GM12872 (cell line): Measurements from ENCODE around the gene ACSM6.

Source experiments
- TF ChIP-seq, protein P1 (sequence below): IDR thresholded peaks from 3 replicates; pipeline ENCODE4 v1.5.1; 2011; ENCODE audit warnings: low read depth, mild to moderate bottlenecking, low read length, moderate library complexity; ENCODE audit not compliant: insufficient read depth

The ACSM6 gene, protein sequence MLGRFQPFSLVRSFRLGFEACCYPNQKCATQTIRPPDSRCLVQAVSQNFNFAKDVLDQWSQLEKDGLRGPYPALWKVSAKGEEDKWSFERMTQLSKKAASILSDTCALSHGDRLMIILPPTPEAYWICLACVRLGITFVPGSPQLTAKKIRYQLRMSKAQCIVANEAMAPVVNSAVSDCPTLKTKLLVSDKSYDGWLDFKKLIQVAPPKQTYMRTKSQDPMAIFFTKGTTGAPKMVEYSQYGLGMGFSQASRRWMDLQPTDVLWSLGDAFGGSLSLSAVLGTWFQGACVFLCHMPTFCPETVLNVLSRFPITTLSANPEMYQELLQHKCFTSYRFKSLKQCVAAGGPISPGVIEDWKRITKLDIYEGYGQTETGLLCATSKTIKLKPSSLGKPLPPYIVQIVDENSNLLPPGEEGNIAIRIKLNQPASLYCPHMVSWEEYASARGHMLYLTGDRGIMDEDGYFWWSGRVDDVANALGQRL

DNA sequence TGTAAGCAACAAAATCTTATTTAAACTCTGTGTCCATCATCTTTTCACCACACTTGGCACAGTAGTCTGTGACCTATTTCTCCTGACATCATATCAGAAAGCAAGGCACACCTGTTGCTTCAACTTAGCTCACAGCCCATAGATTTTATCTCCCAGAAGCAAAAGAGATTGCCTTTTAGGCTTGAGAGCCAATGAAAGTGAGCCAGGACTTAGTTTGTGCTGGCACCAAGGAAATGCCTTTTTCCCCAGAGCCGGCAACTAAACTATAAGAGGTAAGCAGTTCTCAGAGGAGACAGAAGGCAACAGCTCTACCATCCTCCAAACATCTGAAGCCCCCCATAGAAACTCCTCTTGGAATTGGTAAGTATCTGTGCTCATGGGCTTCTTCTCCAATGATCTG lies at the start of gene ACSM6:
TSS of gene ACSM6 (plus strand) at position 295 of the 400 bp plus-strand sequence. CDS start 248 bp downstream, outside the sequence.
- TF ChIP-seq, protein P1, sequence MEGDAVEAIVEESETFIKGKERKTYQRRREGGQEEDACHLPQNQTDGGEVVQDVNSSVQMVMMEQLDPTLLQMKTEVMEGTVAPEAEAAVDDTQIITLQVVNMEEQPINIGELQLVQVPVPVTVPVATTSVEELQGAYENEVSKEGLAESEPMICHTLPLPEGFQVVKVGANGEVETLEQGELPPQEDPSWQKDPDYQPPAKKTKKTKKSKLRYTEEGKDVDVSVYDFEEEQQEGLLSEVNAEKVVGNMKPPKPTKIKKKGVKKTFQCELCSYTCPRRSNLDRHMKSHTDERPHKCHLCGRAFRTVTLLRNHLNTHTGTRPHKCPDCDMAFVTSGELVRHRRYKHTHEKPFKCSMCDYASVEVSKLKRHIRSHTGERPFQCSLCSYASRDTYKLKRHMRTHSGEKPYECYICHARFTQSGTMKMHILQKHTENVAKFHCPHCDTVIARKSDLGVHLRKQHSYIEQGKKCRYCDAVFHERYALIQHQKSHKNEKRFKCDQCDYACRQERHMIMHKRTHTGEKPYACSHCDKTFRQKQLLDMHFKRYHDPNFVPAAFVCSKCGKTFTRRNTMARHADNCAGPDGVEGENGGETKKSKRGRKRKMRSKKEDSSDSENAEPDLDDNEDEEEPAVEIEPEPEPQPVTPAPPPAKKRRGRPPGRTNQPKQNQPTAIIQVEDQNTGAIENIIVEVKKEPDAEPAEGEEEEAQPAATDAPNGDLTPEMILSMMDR = no peak

DNA sequence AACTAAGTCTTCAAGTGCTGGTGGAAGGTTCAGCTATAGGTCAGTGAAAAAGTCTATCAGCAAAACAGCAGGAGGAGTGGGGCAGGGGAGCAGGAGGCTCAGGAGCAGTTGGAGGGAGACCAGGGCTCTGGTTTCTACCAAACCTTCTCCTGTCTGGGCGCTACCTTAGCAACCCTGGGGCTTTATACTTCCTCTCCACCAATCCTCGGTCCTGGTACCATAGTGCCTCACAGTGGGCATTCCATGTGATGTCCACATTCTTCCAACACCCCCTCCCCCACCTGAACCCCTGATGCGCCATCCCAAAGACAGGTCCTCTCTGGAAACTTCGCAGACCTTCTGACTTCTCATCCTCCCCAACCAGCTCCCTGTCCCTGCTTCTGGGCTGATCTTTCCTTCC lies 25.3 kb upstream of the ACSM6 start:
- TF ChIP-seq, protein P1 = no peak

DNA sequence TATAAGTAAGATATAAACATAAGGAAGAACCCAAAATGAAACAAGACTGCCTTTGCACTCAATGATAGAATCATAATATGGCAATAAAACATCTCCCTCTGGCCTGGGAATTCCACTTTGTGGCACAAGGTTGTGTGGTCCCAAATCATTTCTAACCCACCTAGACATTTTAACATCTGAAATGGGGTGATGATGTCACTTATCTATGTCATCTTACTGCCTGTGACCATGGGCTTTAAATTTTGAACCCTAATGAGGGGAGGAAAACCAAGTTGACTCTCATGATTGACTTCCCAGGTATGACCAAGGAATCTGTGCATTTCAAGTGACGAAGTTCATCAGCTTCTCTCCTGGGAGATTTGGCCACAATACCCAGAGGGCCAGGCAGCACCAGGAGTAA lies 24.5 kb upstream of the ACSM6 start:
- TF ChIP-seq, protein P1 = no peak

DNA sequence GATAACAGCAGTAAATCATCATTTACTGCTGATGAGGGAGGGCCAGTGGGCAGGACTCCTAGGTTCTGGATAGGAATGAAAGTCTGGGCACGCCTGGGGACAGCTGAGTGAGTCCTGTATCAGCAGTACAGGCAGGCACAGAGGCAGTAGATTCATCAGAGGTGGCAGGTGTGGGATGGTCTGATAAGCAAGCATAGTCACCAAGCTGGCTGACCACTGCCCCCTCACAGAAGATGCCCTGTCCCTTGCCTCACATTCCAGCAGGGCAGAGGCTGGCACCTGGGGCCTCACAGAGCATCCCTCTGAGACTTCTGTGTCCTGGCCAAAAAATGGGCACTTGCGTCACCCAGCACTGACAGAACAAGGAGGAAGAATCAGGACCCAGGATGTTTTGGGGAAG lies 23.2 kb upstream of the ACSM6 start:
- TF ChIP-seq, protein P1 = no peak

DNA sequence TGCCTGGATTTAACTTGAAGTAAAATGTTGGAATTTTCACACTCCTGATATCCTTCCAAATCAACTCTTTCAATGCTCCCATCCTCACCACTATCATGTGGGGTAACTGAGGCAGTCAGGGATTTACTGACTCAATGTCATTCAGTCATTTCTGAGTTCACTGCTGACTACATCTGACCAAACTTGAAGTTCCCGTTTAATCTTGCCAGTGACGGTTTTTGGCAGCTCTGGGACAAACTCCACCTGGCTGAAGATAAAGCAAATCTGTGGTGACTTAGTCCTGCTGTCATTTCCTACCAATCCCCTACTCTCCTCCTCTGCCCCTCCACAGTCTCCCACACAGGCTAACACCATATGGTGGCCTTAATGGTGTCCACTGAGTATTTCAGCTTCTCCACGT lies 22.7 kb upstream of the ACSM6 start:
- TF ChIP-seq, protein P1 = no peak

DNA sequence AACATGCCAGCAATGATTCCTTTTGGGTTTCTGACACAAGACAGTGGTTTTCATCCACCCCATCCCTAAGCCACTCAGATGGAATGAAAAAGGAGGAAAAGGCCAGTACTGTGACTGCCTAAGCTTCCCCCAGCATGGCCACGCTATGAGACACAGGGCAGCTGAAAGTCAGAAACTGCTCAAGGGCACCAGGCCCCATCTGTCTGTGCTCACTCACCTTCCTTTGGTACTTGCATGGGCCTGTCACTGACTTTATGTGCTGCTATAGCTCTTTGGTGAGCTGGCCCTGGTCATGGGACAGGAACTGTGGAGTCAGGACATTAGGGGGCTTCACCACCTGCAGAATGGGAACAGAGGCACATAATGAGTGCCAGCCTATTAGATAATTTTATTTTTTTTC lies 21.2 kb upstream of the ACSM6 start:
- TF ChIP-seq, protein P1 = no peak

DNA sequence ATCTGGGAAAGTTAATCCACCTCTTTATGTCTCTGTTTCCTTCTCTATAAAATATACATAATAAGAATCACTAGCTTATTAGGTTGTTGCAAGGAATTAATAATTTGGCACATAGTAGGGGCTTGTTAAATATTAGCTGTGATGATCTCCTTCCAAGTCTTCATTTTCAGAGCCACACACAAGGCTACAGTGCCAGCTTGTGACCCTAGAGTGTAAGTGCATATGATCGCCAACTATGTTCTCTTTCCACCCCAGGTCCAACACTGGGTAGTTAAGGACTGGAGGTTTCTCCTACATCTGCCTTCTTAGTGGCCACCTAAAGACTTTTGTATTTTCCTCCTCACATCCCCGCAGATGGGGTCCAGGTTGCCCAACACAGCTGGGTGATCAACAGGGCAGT lies 17.9 kb upstream of the ACSM6 start:
- TF ChIP-seq, protein P1 = 0 out of 3 replicates have a peak, but pooled peaks have one; percentile 20
